ENCODE results near the gene TBX2. TPM values are rescaled to one million over a fixed set of nuclear protein-coding genes. Genes with fewer than 3 reads are reported as not detected.

Gene TBX2
- total RNA-seq, 2 donors from 2014 or later: 35.2 to 49.5 TPM

- Histone ChIP-seq H3K27me3 (replicated peaks; ENCODE audit: insufficient read depth) (peaks cover 13% of the 10 kb centered on the region), H3K4me1 (ENCODE audit: control insufficient read depth in 1 of 2, low read depth in 2 of 2) (peaks cover 0 to 7% of the 10 kb centered on the region in 2 donors), H3K9me3 (no peaks in the 10 kb centered on the region), H3K36me3 (no peaks in the 10 kb centered on the region), H3K4me3 (no peak overlapping the region), H3K27ac (no peak overlapping the region)
- no peak for DNase-seq (ENCODE audit: low spot score)
- TF ChIP-seq CTCF (IDR thresholded peaks at IDR 0.05): no peak
- no peak for ATAC-seq (ENCODE audit: insufficient number of reproducible peaks, low FRiP score, low read depth)
These were observed 21.8 kb downstream of the TBX2 start for GRCh38 chr17:61421460-61421859.

GRCh38 chr17:61422116-61422799 is 22.6 kb downstream of the TBX2 start:
- H3K27ac ChIP-seq: no peak overlapping the region
- H3K36me3 ChIP-seq: no peaks in the 10 kb centered on the region
- DNase-seq (ENCODE audit: low spot score) (no peak), ATAC-seq (ENCODE audit: insufficient number of reproducible peaks, low FRiP score, low read depth) (no peak)
- H3K27me3 ChIP-seq (replicated peaks; ENCODE audit: insufficient read depth): peaks cover 13% of the 10 kb centered on the region
- TF ChIP-seq CTCF (IDR thresholded peaks at IDR 0.05): no peak
- no peak overlapping the region for H3K4me3 ChIP-seq
- no peaks in the 10 kb centered on the region for H3K4me1 ChIP-seq (ENCODE audit: control insufficient read depth in 1 of 2, low read depth in 2 of 2)
- H3K9me3 ChIP-seq: no peaks in the 10 kb centered on the region

- ATAC-seq (ENCODE audit: insufficient number of reproducible peaks, low FRiP score, low read depth) (no peak), DNase-seq (ENCODE audit: low spot score) (no peak)
- Histone ChIP-seq H3K27ac (no peak overlapping the region), H3K9me3 (no peaks in the 10 kb centered on the region), H3K27me3 (replicated peaks; ENCODE audit: insufficient read depth) (peaks cover 13% of the 10 kb centered on the region), H3K36me3 (no peaks in the 10 kb centered on the region), H3K4me1 (ENCODE audit: control insufficient read depth in 1 of 2, low read depth in 2 of 2) (no peaks in the 10 kb centered on the region), H3K4me3 (no peak overlapping the region)
- no peak for TF ChIP-seq CTCF (IDR thresholded peaks at IDR 0.05)
These were observed 23.2 kb downstream of the TBX2 start for GRCh38 chr17:61422869-61423268.

GRCh38 chr17:61423967-61424649 is 24.5 kb downstream of the TBX2 start:
- Histone ChIP-seq H3K4me3 (no peak overlapping the region), H3K9me3 (no peaks in the 10 kb centered on the region), H3K27ac (no peak overlapping the region), H3K27me3 (replicated peaks; ENCODE audit: insufficient read depth) (peaks cover 13% of the 10 kb centered on the region), H3K36me3 (no peaks in the 10 kb centered on the region), H3K4me1 (ENCODE audit: control insufficient read depth in 1 of 2, low read depth in 2 of 2) (no peaks in the 10 kb centered on the region)
- no peak for ATAC-seq (ENCODE audit: insufficient number of reproducible peaks, low FRiP score, low read depth)
- DNase-seq (ENCODE audit: low spot score): no peak
- no peak for TF ChIP-seq CTCF (IDR thresholded peaks at IDR 0.05)

GRCh38 chr17:61425682-61426481 is 26.2 kb downstream of the TBX2 start:
- no peak for TF ChIP-seq CTCF (IDR thresholded peaks at IDR 0.05)
- DNase-seq (ENCODE audit: low spot score): no peak
- Histone ChIP-seq H3K9me3 (no peaks in the 10 kb centered on the region), H3K4me1 (ENCODE audit: control insufficient read depth in 1 of 2, low read depth in 2 of 2) (no peaks in the 10 kb centered on the region), H3K36me3 (no peaks in the 10 kb centered on the region), H3K4me3 (no peak overlapping the region), H3K27ac (no peak overlapping the region), H3K27me3 (replicated peaks; ENCODE audit: insufficient read depth) (peaks cover 12% of the 10 kb centered on the region)
- no peak for ATAC-seq (ENCODE audit: insufficient number of reproducible peaks, low FRiP score, low read depth)
